Measurements from ENCODE around the gene DPF3.

DPF3 gene

DNA sequence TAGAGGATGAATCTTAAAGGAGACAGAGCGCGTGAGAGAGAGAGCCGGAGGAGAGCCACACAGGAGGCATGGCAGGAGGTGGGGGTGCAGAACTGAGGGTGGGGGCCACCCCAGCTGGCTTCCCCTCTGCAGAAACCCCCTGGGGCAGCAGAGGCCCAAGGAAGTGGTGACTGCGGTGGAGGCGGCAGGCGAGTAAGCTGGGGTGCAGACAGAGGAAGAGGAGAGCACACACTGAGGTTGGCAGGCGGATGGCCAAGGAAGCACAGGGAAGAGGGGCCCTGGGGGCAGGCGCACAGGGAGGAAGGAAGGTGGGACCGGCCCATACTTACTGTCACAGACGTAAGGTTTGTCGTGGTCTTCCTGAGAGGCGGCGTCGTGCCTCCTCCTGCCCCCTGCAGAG lies 179.8 kb downstream of the DPF3 start:
- DNase-seq (ENCODE audit: low read depth, low spot score), result no peak
- Histone ChIP-seq H3K27me3 (ENCODE audit: insufficient read depth, insufficient read length) (no peaks in the 10 kb centered on the region), H3K36me3 (ENCODE audit: insufficient read depth, insufficient read length, low read length) (no peaks in the 10 kb centered on the region), H3K9ac (ENCODE audit: insufficient read length, low read depth) (no peak overlapping the region), H3K4me1 (ENCODE audit: insufficient read depth, insufficient read length) (peaks cover 6% of the 10 kb centered on the region), H3K4me3 (ENCODE audit: insufficient read length, low read depth) (no peak overlapping the region), H3K9me3 (ENCODE audit: insufficient read depth, low read length) (no peaks in the 10 kb centered on the region)
- no peak for TF ChIP-seq ZNF274 (IDR thresholded peaks at IDR 0.05; ENCODE audit: low read depth, low read length)
- no peak for TF ChIP-seq YY1 (IDR thresholded peaks at IDR 0.05; ENCODE audit: insufficient read depth, insufficient read length)
- no peak for TF ChIP-seq SUZ12 (IDR thresholded peaks at IDR 0.05; ENCODE audit: extremely low read depth, insufficient read depth, insufficient read length)

DNA sequence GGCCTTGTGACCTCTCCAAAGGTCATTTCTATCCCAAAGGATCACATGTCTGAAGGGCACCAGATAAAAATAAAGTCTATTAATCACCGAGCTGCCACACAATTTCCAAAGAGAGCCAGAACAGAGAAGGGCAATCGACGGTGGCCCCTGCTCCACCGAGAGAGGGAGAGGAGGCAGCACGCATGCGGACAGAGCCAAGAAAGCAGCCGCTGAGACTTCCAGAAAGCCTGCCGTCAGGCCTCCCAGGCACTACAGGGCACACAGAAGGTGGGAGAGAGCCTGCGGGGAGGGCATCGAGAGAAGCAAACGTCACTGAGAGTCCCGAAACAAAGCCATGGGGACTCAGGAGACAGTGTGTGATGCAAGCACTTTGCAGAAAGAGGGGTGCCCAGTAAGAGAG lies 182.0 kb downstream of the DPF3 start:
- H3K27me3 ChIP-seq (ENCODE audit: insufficient read depth, insufficient read length), result no peaks in the 10 kb centered on the region
- no peak for DNase-seq (ENCODE audit: low read depth, low spot score)
- no peak overlapping the region for H3K4me3 ChIP-seq (ENCODE audit: insufficient read length, low read depth)

GRCh38 chr14:72709916-72710611 lies 183.8 kb downstream of the DPF3 start:
- no peak for TF ChIP-seq YY1 (IDR thresholded peaks at IDR 0.05; ENCODE audit: insufficient read depth, insufficient read length)
- no peak for TF ChIP-seq SUZ12 (IDR thresholded peaks at IDR 0.05; ENCODE audit: extremely low read depth, insufficient read depth, insufficient read length)
- no peak for TF ChIP-seq ZNF274 (IDR thresholded peaks at IDR 0.05; ENCODE audit: low read depth, low read length)
- no peaks in the 10 kb centered on the region for H3K9me3 ChIP-seq (ENCODE audit: insufficient read depth, low read length)
- peaks cover 6% of the 10 kb centered on the region for H3K4me1 ChIP-seq (ENCODE audit: insufficient read depth, insufficient read length)
- no peak overlapping the region for H3K9ac ChIP-seq (ENCODE audit: insufficient read length, low read depth)
- no peaks in the 10 kb centered on the region for H3K36me3 ChIP-seq (ENCODE audit: insufficient read depth, insufficient read length, low read length)
- no peak overlapping the region for H3K4me3 ChIP-seq (ENCODE audit: insufficient read length, low read depth)
- DNase-seq (ENCODE audit: low read depth, low spot score), result no peak
- no peaks in the 10 kb centered on the region for H3K27me3 ChIP-seq (ENCODE audit: insufficient read depth, insufficient read length)

More for the DNA sequence above, 182.0 kb downstream of the DPF3 start:
- Histone ChIP-seq H3K9ac (ENCODE audit: insufficient read length, low read depth) (no peak overlapping the region), H3K36me3 (ENCODE audit: insufficient read depth, insufficient read length, low read length) (no peaks in the 10 kb centered on the region), H3K4me1 (ENCODE audit: insufficient read depth, insufficient read length) (peaks cover 6% of the 10 kb centered on the region), H3K9me3 (ENCODE audit: insufficient read depth, low read length) (no peaks in the 10 kb centered on the region)
- TF ChIP-seq YY1 (IDR thresholded peaks at IDR 0.05; ENCODE audit: insufficient read depth, insufficient read length), result no peak

GRCh38 chr14:72708708-72709475 lies 185.0 kb downstream of the DPF3 start:
- H3K36me3 ChIP-seq (ENCODE audit: insufficient read depth, insufficient read length, low read length), result no peaks in the 10 kb centered on the region
- no peaks in the 10 kb centered on the region; the same call in 1 of the 2 replicates for H3K9me3 ChIP-seq (ENCODE audit: insufficient read depth, low read length)
- no peaks in the 10 kb centered on the region for H3K27me3 ChIP-seq (ENCODE audit: insufficient read depth, insufficient read length)
- no peaks in the 10 kb centered on the region for H3K4me1 ChIP-seq (ENCODE audit: insufficient read depth, insufficient read length)
- no peak overlapping the region for H3K9ac ChIP-seq (ENCODE audit: insufficient read length, low read depth)
- H3K4me3 ChIP-seq (ENCODE audit: insufficient read length, low read depth), result no peak overlapping the region
- no peak for TF ChIP-seq ZNF274 (IDR thresholded peaks at IDR 0.05; ENCODE audit: low read depth, low read length)
- no peak for TF ChIP-seq SUZ12 (IDR thresholded peaks at IDR 0.05; ENCODE audit: extremely low read depth, insufficient read depth, insufficient read length)
- no peak for TF ChIP-seq YY1 (IDR thresholded peaks at IDR 0.05; ENCODE audit: insufficient read depth, insufficient read length)
- no peak for DNase-seq (ENCODE audit: low read depth, low spot score)

- TF ChIP-seq YY1 (IDR thresholded peaks at IDR 0.05; ENCODE audit: insufficient read depth, insufficient read length), result no peak
- TF ChIP-seq SUZ12 (IDR thresholded peaks at IDR 0.05; ENCODE audit: extremely low read depth, insufficient read depth, insufficient read length), result no peak
- TF ChIP-seq ZNF274 (IDR thresholded peaks at IDR 0.05; ENCODE audit: low read depth, low read length), result no peak
- H3K9me3 ChIP-seq (ENCODE audit: insufficient read depth, low read length), result no peaks in the 10 kb centered on the region; the same call in 1 of the 2 replicates
- no peak overlapping the region for H3K4me3 ChIP-seq (ENCODE audit: insufficient read length, low read depth)
- H3K4me1 ChIP-seq (ENCODE audit: insufficient read depth, insufficient read length), result no peaks in the 10 kb centered on the region
- no peaks in the 10 kb centered on the region for H3K27me3 ChIP-seq (ENCODE audit: insufficient read depth, insufficient read length)
- DNase-seq (ENCODE audit: low read depth, low spot score), result no peak
- no peak overlapping the region for H3K9ac ChIP-seq (ENCODE audit: insufficient read length, low read depth)
- no peaks in the 10 kb centered on the region for H3K36me3 ChIP-seq (ENCODE audit: insufficient read depth, insufficient read length, low read length)
These were observed 185.7 kb downstream of the DPF3 start for GRCh38 chr14:72708222-72708621.

DNA sequence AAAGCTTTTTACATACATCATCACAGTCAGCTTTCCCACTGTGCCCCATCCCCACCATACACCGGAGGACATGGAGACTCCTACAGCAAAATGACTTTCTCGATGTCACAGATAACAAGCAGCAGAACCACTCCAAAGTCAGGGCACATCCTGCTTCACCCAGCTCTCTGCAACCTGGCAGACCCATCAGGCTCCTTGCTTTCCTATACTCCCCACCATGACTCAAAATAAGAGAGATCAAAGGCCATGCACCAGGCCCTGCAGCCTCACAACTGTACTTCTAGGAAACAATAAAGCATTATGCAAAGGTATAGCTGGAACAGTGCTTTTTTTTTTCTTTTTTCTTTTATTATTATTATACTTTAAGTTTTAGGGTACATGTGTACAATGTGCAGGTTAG lies 187.4 kb downstream of the DPF3 start:
- H3K9me3 ChIP-seq (ENCODE audit: insufficient read depth, low read length), result no peaks in the 10 kb centered on the region; the same call in 1 of the 2 replicates
- H3K9ac ChIP-seq (ENCODE audit: insufficient read length, low read depth), result no peak overlapping the region
- H3K27me3 ChIP-seq (ENCODE audit: insufficient read depth, insufficient read length), result no peaks in the 10 kb centered on the region
- H3K4me1 ChIP-seq (ENCODE audit: insufficient read depth, insufficient read length), result no peaks in the 10 kb centered on the region
- H3K4me3 ChIP-seq (ENCODE audit: insufficient read length, low read depth), result no peak overlapping the region
- TF ChIP-seq SUZ12 (IDR thresholded peaks at IDR 0.05; ENCODE audit: extremely low read depth, insufficient read depth, insufficient read length), result no peak
- TF ChIP-seq ZNF274 (IDR thresholded peaks at IDR 0.05; ENCODE audit: low read depth, low read length), result no peak
- TF ChIP-seq YY1 (IDR thresholded peaks at IDR 0.05; ENCODE audit: insufficient read depth, insufficient read length), result no peak
- H3K36me3 ChIP-seq (ENCODE audit: insufficient read depth, insufficient read length, low read length), result no peaks in the 10 kb centered on the region
- DNase-seq (ENCODE audit: low read depth, low spot score), result no peak

DNA sequence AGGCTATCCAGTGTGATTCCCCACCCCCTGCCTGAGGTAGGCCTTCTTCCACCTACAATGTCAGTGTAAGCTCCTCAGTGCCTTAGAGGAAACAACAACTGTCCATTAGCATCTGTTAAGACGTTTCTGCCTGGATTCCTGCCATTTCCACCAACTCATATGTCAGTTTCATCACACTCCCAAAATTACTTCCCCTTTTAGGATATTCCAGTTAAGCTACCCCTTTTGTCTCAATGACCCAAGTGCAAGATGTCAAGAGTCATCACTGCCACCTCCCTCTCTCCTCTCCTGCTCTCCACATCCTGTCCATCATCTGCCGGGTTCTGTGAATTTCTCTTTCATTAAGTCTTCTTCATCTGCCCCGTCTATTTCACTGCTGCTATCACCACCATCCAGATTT lies 189.4 kb downstream of the DPF3 start:
- DNase-seq (ENCODE audit: low read depth, low spot score), result no peak
- H3K9me3 ChIP-seq (ENCODE audit: insufficient read depth, low read length), result no peaks in the 10 kb centered on the region; the same call in 1 of the 2 replicates
- no peak for TF ChIP-seq SUZ12 (IDR thresholded peaks at IDR 0.05; ENCODE audit: extremely low read depth, insufficient read depth, insufficient read length)
- no peak for TF ChIP-seq YY1 (IDR thresholded peaks at IDR 0.05; ENCODE audit: insufficient read depth, insufficient read length)
- TF ChIP-seq ZNF274 (IDR thresholded peaks at IDR 0.05; ENCODE audit: low read depth, low read length), result no peak
- no peaks in the 10 kb centered on the region for H3K36me3 ChIP-seq (ENCODE audit: insufficient read depth, insufficient read length, low read length)
- H3K27me3 ChIP-seq (ENCODE audit: insufficient read depth, insufficient read length), result no peaks in the 10 kb centered on the region
- H3K9ac ChIP-seq (ENCODE audit: insufficient read length, low read depth), result no peak overlapping the region
- peaks cover 2% of the 10 kb centered on the region for H3K4me1 ChIP-seq (ENCODE audit: insufficient read depth, insufficient read length)
- H3K4me3 ChIP-seq (ENCODE audit: insufficient read length, low read depth), result no peak overlapping the region
